Stimulated activated CD4-positive, alpha-beta T cell treated with anti-CD3 and anti-CD28 coated beads, TNF-alpha, amount 100 ng/mL, for 1 hour (primary cell): Measurements from ENCODE around the gene FAM228B.
"Not testable (repeated sequence)": the region's sequence is repeated elsewhere in the genome, so short reads cannot be mapped to it uniquely, and the experiment has no call there.

ENCODE experiments used
- DNase-seq, 3 donors: peaks; one replicate each; pipeline ENCODE4 v3.0.0-alpha.2; 2020; ENCODE audit warnings: low read depth in 3 of 3, low spot score in 1 of 3

Gene FAM228B

DNA sequence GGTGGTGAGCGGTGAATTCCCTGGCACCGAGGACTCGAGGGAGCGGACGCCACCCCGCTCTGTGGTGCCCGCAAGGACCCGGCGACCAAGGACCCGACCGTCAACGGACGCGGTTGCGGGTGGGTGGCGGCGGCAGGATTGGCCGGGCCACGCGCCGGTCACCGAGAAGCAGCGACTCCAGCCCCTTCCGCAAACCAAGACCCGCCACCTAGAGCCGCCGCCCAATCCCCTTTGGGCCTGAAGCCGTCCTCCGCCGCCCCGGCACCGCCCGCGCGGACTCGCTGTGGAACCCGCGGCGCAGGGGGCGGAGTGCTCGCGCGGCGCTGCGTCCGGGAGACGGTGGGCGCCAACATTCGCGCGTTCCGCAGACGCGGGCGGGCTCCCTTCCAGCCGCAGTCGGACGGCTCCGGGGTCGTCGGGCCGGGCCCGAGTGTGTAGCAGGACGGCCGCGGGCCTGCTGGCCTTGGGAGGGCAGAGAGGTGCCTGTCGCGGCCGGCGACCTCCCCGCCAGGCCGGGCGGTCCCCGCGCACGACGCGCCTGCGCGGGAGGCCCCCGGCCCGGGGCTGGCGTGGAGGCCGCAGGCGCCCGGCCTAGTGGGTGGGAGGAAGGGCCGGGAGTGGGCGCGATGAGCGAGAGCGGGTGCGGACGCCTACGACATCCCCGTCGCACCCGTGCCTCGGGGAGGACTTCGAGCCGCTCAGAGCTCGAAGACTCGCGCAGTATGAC lies at the start of gene FAM228B, which contains the start of gene PFN4:
TSS of gene FAM228B (plus strand) at position 275 of the 727 bp plus-strand sequence. CDS start 893 bp downstream, outside the sequence.
TSS of gene PFN4 (minus strand) at position 140 of the 727 bp plus-strand sequence. CDS start 799 bp downstream, outside the sequence.
- peak in 2 of 3 donors; percentile 14 to 42 for DNase-seq

DNA sequence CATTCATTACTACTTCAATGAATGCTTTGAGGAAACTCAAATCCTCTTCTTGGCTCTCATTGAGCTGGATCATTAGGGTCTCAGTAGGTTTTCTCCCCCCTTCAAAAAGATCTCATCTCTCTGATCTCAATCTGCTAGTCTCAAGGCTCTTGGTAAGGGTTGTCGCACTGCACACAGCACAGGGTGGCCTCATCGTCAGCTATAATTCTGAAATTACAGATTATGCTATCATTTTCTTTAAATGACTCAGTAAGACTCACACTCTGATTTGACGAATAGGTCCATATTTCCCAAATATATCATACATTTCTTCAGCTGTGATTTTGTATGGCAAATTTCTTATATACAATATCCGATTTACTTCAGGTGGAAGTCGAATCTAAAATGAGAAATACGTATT lies 49.5 kb upstream of the FAM228B start:
- DNase-seq, result no peak

DNA sequence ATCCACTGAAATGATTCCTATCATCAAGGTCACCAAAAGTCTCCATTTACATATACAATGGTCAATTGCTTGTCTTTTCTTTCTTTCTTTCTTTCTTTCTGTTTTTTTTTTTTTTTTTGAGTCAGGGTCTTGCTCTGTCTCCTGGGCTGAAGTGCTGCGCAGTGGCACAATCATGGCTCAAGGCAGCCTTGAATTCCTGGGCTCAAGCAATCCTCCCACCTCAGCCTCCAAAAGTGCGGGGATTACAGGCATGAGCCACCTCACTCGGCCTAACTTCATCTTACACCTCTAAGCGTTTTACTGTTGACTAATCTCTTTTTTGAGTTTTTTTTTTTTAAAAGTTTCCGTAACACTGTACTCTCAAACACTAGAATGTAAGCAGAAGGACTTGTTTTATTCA lies 48.0 kb upstream of the FAM228B start:
- no peak for DNase-seq

DNA sequence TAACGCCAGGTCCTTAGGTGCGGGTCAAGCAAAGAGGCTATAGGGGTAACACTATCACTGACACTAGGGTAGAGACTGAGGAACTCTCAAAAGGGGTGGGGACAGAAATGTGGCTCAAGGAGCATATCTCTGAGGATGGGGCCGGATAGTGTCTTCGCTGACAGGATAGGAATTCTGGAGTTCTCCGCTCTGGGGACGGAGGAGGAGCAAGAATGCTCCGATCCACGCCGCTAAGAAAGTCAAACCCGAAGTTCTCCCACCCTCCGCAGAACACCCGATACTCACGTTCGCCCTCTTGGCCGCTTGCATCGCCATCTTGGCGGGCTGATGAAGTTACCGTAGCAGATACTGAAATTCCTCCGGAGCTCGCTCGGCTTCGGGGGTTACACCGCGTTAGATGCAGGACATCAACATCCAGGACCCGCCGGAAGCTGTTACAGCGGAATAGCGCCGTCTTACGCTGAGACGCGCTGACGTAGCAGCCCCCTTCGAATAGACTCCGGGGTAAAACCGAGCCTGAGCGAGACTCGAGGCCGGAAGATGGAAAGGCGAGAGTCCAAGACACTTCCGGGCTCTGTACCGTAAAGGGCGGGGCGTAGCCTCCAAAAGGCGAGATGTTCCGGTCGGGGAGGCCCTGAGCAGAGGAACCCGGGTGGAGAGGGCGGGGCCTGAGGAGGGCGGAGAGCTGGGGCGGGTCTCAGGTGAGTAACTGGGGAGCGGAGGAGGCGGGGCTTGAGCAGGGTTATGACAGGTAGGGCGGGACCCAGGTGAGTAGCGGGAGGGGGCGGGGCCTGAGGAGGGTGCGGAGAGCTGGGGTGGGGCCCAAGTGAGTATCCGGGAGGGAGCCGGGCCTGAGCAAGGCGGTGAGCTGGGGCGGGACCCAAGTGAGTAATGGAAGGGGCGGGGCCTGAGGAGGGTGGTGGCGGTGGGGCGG lies 47.1 kb upstream of the FAM228B start, which contains the start of gene SF3B6:
TSS of gene SF3B6 (minus strand) at position 412 of the 934 bp plus-strand sequence. CDS start at position 315, 97 bp downstream.
- peak; percentile 97 to 99 (median 99) for DNase-seq

DNA sequence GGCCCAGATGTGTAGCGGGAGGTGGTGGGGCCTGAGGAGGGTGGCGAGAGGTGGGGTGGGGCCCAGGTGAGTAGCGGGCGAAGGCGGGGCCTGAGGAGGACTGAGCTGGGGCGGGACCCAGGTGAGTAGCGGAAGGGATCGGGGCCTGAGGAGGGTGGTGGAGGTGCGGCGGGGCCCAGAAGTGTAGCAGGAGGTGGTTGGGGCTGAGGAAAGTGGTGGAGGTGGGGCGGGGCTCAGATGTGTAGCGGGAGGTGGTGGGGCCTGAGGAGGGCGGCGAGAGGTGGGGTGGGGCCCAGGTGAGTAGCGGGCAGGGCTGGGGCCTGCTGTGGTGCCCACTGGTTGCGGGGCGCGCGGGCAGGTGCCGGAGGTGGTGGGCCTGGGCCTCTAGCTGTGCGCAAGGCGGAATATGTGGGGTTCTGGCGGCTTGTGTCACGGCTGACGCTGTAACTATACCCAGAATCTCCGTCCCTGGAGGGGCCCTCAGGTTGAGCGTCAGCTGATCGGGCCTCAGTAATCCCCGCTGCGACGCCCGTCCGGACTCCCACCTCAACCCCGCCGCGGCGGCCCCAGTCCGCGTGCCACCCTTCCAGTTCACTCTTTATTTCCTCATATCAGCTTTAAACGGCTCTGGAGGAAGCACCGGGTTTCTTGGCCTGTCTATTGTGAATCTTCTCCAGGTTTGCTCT lies 46.3 kb upstream of the FAM228B start:
- DNase-seq, result no peak

DNA sequence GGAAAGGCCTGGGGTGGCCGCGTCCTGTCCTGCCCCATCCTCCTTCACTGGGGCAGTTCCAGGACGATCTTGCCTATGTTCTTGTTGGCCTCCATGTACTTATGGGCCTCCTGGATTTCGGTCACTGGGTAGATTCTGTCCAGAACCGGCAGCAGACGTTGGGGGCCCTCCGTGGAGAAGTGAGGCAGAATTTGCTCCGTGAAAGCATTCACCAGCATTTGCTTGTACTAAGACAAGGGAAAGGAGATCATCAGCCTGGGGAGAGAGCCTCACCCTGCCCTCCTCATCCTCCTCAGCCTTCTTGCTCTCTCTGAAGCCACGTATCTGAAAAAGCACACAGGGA lies 45.8 kb upstream of the FAM228B start:
- DNase-seq, result no peak

DNA sequence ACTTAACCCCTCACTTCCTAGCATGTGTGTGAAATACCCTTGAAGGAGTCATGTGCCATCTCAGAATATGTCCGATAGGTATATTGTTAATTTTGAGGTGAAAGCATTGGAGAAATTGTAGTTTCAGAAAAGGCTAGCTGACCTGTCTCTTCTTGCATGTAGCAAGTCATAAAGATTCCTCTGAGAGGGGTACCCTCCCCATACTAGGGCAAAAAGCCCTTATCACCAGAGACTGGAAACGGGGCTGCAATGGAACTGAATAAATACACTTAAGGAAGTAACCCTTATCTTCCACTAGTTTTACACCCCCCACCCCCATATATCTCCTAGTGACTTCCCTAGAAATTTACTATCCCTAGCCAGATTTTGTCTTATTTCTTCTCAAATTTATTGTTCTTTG lies 45.4 kb upstream of the FAM228B start:
- DNase-seq, result no peak

DNA sequence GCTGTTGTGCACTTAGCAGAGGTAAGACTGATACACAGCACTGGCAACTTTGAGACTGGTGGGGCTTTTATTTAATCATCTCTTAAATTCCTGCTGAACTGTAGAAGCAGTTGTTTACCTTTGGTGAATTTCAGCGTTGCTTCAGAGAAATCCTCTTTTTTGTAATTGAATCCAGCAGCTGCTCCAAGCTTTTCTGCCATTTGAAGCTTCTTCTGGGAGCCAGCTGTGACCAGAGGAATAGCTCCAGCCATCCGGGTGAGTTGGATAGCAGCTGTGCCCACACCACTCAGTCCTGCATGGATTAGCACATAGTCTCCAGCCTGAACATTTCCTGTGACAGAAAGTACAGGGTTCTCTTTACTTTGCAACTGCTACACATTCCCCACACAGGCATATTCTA lies 42.6 kb upstream of the FAM228B start:
- no peak for DNase-seq

DNA sequence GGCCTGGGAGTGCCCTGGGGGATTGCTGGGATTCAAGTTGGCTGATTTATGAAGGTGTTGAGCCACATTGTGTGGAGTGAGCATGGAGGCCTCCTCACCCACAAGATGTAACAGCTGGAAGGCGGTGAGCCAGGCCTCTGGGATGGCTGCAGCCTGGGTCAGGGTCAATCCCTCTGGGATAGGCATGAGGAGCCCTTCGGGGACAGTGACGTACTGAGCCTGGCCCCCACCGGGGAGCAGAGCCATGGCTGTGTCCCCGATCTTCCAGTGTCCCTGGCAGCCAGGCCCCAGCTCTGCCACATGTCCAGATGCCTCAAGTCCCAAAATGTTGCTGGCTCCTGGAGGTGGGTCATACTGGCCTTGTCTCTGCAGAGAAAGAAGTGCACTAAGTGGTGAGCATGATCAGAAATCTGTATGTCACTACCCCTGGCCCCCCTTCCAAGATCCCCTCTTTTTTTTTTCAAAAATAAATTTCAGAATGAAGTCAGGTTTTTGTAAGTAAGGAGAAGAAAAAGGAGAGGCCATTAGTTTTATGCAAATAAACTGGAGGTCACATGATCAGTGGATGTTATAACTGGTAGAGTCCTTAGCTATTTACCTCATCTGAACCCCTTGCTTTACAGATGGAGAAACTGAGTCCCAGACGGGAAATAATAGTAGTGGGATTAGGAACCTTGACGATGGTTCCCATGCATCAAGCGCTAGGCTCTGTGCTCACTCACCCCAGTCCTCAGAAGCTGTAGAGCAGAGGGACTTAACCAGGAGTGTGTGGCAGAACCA lies 40.3 kb upstream of the FAM228B start:
- DNase-seq, result no peak

DNA sequence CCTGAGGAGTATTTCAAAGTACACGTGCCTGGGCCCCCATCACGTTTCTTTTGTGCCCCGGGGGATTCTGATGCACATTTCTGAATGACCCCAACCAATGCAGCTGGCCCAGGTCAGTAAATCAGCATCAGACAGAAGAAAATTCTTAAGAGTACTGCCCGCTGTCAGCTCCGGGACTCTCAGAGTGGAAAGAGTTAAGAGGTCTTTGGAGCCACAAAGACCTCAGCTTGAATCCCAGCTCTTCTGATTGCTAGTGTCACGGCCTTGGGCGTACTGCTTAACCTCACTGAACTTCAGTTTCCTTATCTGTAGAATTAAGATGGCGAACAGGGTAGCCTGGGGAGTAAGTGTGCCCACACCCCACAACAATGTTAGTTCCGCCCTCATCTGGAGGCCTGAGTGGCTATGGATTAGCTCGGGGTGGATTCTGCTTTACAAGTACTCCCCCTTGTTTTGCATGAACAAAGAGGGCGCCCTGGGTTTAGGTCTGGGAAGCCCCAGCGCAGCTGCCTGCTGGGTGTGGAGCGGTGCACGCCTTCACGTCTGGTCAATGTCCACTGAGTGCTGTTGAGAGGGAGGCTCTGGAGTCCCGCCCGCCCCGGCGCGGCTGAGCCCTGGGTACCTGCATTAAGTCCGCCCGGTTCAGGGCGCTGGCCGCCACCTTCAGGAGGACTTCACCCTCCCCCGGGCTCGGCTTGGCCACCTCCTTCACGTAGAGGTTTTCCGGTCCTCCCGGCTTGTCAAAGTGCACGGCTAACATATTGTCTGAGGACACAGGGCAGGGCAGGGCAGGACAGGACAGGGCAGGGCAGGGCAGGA lies 39.5 kb upstream of the FAM228B start:
- no peak for DNase-seq

DNA sequence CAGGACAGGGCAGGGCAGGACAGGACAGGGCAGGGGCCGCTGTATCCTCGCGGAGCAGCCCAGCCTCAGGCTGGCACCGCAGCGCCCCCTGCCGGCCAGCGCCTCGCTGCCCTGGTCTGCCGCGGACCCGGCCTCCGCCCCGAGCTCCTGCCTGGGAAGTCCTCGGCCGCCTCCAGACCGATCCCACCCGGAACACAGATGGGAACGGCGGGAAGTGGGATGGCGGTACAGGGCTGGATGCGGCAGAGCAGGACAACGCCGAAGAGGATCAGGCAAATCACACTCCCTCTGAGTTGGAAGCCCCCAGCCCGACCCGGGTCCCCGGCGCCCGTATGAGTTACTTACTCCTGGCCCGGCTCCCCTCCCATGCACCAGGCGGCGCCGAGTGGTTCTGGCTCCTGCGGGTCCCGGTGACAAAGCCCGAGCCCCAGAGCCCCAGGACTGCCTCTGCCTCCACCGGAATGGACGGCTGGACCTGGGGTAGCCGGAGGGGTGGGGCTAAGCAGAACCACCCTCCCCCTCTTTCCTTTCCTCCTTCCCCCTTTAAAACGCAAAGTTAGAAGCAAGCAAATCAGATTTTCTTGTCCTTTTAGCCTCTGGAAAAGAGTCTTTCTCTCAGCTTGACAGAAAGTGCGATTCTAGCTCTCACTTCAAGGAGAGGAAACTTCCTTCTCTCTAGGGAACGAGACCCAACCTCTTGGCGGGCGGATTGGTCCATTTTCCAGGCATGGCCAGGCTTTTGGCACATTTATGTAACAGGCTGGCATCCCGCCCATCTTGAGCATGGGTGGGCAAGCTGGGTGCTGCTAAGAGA lies 38.7 kb upstream of the FAM228B start, which contains the start of gene TP53I3:
TSS of gene TP53I3 (minus strand) at position 449 of the 814 bp plus-strand sequence. CDS start 508 bp downstream, outside the sequence.
- DNase-seq, result peak; percentile 55 to 78 (median 58)

DNA sequence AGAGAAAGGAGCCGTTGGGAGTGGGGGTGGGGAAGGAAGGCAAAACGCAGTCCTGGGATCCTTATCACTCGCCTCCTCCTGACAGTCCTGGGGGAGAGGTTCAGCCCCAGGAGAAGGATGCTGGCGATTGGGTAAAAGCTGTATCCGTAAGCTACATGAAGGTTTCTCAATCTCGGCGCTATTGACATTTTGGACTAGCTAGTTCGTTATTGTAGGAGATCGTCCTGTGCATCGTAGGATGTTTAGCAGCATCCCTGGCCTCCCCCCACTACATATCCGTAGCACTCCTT lies 38.1 kb upstream of the FAM228B start:
- no peak for DNase-seq

DNA sequence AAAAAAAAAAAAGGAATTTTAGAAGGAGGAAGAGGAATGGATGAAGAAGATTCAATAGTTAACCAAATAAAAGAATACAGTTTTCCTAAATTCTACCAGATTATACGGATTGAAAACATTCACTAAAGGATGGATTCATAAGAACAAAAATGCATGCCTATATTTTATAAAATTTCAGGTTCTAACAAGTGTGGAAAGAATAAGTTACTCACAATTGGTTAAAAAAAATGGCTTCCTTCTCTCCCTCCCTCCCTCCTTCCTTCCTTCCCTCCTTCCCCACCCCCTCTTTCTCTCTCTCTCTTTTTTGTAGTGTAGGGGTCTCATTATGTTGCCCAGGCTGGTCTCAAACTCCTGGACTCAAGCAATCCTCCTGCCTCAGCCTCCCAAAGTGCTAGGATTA lies 37.0 kb upstream of the FAM228B start:
- DNase-seq, result no peak

DNA sequence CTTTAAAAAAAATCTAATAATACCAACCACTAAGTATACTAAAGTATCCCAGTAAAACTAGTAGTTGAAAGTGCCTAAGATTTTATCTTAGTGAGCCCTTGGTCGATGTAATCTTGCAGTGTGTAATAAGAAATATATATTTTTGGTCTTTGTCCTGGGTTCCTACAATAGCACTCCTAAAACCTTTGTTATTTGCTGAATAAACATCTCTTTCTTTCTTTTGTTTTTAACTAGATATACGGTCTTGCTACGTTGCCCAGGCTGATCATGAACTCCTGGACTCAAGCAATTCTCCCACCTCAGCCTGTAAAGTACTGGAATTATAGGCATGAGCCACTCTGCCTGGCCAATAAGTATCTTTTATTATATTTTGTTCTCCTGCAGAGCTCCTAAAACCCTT lies 36.2 kb upstream of the FAM228B start:
- no peak for DNase-seq

DNA sequence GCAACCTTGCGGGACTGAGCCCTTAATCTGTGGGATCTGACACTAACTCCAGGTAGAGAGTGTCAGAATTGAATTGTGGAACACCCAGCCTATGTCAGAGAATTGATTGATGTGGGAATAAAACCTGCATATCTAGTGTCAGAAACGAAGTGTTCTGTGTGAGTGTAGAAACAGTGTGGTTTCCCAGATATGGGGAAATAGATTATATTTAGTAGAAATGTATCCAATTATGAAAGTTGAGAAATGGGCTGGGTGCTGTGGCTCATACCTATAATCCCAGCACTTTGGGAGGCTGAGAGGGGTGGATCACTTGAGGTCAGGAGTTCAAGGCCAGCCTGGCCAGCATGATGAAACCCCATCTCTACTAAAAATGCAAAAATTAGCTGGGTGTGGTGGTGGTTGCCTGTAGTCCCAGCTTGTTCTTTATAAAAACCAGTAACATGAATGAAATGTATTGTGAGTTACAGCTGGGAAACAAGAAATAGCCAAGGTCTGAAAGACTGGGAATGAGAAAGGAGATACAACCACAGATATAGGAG lies 34.4 kb upstream of the FAM228B start:
- DNase-seq, result no peak

DNA sequence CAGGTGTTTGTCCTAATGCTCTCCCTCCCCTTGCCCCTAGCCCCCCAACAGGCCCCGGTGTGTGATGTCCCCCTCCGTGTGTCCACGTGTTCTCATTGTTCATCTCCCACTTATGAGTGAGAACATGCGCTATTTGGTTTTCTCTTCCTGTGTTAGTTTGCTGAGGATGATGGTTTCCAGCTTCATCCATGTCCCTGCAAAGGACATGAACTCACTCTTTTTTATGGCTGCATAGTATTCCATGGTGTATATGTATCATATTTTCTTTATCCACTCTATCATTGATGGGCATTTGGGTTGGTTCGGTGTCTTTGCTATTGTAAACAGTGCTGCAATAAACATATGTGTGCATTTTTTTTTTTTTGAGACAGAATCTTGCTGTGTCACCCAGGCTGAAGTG lies 30.0 kb upstream of the FAM228B start:
- DNase-seq, result not testable (repeated sequence)

DNA sequence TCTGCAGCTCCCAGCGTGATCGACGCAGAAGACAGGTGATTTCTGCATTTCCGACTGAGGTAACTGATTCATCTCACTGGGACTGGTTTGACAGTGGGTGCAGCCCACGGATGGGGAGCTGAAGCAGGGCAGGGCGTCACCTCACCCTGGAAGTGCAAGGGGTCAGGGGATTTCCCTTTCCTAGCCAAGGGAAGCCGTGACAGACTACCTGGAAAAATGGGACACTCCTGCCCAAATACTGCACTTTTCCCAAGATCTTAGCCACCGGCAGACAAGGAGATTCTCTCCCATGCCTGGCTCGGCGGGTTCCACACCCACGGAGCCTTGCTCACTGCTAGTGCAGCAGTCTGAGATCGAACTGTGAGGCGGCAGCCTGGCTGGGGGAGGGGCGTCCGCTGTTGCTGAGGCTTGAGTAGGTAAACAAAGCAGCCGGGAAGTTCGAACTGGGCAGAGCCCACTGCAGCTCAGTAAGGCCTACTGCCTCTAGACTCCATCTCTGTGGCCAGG lies 28.0 kb upstream of the FAM228B start:
- DNase-seq, result not testable (repeated sequence)

DNA sequence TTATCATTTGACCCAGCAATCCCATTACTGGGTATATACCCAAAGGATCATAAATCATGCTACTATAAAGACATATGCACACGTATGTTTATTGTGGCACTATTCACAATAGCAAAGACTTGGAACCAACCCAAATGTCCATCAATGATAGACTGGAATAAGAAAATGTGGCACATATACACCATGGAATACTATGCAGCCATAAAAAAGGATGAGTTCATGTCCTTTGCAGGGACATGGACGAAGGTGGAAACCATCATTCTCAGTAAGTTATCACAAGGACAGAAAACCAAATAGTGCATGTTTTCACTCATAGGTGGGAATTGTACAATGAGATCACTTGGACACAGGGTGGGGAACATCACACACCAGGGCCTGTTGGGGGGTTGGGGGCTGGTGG lies 22.5 kb upstream of the FAM228B start:
- not testable (repeated sequence) for DNase-seq
